Superior temporal gyrus (tissue), 1 donor: ENCODE results near the gene PHC1.

Experiments used
- DNase-seq: peaks from one replicate; pipeline ENCODE4 v3.0.0-alpha.2; 2016; ENCODE audit errors: extremely low spot score

PHC1 gene

DNA sequence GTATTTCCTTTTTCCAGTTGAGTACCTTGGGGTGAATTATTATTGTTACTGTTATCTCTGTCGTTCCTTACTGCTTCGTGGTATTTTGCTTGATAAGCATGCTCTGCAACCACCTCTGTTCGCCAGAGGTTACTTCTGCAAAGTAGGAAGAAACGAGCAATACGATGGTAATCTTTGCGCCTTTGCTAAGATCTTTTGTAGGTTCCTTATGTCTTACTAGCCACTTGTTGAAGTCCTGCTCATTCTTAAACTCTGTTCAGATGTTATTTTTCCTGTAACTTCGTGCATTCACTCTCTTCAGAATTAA, 35.9 kb downstream of the PHC1 start:
- no peak for DNase-seq

DNA sequence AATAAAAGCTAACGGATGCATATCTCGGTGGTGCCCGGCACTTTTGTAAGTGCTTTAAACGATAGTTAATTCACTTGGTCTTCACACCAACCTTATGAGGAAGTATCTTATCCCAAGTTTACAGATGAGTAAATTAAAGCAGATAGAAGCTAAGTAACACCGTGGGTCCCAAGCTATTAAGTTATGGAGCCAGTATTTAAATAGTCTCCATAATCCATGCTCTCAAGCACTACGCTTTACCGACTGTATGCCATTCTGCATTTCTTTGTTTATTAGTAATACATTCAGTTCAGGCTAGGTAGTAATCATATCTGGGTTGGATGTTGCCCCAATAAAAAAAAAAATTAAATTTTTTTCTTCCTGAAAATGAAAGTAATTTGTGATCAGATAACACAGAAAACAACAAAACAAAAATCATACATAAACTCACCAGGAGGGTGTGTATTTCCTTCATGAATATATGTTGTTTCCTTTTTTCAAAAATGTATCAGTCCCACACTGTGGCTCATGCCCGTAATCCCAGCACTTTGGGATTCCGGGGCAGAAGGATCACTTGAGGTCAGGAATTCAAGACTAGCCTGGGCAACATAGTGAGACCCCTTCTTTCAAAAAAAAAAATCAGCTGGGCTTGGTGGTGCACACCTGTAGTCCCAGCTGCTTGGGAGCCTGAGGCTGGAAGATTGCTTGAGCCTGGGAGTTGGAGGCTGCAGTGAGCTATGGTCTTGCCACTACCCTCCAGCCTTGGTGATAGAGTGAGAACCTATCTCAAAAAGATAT, 36.6 kb downstream of the PHC1 start:
- DNase-seq: no peak

DNA sequence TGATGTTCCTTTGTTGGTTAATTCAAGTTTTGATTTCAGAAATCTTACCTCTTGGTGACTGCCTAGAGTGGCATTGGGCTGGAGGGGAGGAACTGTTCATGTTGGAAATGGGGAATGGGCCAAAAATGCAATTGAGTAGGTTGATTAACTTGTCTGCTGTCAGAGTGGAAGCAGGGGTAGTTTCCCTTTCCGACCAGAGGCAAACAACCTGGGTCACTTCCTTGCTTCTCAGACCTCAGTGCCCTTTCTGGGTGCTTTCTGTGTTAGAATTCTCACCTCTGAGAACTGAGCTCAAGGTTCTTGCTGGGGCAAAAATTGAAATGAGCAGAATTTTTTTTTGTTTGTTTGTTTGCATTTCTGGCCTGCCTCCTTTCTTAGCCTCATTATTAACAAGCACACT, 37.4 kb downstream of the PHC1 start:
- no peak for DNase-seq

DNA sequence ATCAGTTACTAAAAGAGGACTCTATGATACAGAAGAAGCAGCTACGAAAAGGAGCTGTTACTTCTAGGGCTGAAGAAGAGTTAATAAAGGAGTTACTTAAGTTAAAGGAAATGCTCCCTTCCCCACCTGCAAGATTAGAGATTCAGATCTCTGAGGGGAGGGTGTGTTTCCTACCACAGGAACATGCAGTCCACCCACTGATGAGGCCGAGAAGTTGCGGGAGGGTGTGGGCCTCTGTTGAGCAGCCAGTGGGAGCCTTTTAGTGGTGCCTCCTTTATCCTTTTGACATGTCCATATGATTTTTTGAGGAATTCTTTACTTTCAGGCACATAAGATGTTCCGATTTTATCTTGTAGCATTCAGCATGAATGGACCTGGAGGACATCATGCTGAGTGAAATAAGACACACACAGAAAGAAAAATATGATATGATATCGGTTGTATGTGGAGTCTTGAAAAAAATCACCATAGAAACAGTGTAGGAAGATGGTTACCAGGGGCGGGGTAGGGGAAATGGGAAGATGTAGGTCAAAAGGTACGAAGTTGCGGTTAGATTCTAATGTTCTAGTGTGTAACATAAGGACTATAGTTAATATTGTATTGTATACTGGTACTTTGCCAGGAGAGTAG, 39.6 kb downstream of the PHC1 start:
- DNase-seq: no peak

DNA sequence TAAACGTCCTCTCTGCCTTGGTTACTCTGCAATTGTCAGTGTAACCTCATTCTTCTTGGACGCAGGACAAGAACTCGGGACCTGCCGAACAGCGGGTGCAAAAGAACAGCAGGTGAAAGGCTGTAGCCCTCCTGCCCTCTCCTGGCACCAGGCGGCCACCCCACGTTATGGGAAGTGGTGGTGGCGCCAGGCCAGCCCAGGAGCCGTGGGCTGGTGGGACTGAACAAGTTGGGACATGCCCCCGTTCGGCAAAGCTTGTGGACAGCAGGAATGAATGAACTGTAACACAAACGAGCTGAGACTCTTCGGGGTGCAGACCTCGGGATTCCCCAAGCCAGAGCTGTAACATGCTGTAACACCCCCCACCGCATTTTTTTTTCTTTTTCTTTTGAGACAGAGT, 41.8 kb downstream of the PHC1 start:
- no peak for DNase-seq

DNA sequence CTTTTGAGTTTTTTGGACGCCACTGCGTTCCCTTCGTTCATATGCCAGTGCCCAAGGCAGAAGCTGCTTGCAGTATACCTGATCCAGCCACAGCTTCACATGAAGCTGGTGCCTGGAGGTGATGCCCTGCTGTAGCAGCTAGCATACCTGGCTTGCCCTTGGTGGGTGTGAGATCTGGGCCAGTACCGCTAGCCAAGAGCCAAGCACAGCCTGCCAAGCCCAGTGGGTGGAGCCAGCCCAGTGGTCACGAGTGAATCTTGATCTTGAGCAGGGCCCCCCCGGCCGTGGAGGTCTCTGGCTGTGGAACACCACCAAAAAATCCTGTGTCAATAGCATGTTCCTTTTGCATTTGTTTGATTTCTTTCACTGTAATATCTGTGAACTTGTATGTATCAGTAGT, 42.5 kb downstream of the PHC1 start:
- no peak for DNase-seq

DNA sequence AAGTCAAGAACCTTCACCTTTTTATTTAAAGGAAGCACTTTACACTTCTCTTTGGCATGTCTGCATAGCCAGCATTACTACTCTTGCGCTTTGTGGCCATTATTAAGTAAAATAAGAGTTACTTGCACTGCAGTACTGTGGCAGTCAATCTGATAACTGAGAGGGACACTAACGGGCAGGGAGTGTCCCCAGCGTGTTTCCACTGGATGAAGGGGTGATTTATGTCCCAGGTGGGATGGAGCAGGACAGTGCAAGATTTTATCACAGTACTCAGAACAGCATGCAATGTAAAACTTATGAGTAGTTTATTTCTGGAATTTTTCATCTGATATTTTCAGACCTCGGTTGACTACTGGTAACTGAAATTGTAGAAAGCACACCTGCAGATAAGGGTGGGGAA, 43.3 kb downstream of the PHC1 start:
- DNase-seq: no peak

DNA sequence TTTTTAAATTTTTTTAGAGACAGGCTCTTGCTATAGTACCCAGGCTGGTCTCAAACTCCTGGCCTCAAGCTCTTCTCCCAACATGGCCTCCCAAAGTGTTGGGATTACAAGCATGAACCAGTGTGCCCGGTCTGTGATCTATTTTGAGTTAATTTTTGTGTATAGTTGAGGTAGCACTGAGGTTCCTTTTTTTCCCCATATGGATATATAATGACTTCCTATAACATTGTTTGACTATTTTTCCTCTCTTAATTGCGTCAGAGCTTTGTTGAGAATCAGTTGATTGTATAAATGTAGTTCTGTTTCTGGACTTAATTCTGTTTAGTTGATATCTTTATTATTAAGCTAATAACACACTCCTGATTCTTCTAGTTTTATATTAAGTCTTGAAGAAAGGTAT, 43.8 kb downstream of the PHC1 start:
- no peak for DNase-seq

DNA sequence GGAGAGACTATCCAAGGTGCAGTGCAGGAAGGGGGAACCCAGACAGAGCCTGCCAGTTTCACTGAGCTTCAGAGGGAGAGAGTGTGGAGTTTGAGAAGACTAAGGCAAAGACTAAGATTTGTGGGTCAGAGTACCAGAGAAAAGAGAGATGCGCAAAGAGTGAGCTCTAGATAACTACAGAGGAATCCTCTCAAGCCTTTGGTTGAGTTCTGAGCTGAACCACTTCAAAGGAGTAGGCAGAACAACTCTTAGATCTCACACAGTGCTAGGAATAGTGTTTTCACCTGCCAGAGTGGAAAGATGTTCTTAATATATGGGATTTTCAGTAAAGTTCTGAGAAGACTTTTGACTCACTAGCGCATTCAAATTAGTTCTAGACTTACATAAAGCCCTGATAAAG, 45.9 kb downstream of the PHC1 start:
- no peak for DNase-seq

DNA sequence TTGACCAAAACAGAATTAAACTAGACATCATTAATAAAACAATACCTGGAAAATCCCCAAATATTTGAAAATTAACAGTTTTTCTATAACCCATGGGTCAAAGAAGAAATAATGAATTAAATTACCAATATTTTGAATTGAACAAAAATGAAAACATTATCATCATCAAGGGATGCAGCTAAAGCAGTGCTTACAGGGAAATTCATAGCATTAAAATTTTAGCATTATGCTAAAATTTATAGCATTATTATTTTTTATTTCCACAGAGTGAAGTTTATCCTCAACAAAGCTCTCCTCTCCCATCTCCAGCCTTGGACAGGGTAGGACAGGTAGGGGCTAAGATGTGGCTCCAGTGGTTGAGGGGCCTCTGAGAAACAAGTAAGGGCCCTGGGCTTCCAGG, 54.5 kb downstream of the PHC1 start:
- DNase-seq: no peak

DNA sequence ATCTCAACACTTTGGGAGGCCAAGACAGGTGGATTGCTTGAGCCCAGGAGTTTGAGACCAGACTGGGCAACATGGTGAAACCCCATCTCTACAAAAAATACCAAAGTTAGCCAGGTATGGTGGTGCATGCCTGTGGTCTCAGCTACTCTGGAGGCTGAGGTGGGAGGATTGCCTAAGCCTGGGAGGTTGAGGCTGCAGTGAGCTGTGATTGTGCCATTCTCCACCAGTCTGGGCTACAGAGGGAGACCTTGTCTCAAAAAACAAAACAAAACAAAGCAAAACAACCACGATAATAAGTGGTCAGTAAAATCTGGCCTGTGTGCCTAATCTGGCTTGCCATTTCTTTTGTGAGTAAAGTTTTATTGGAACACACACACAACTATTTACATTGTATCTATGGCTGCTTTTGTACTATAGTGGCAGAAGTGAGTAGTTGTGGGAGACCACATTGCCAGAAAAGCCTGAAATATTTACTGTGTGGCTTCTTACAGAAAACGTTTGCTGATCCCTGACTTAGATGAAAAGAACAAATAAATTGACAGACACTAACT, 55.6 kb downstream of the PHC1 start:
- DNase-seq: no peak

DNA sequence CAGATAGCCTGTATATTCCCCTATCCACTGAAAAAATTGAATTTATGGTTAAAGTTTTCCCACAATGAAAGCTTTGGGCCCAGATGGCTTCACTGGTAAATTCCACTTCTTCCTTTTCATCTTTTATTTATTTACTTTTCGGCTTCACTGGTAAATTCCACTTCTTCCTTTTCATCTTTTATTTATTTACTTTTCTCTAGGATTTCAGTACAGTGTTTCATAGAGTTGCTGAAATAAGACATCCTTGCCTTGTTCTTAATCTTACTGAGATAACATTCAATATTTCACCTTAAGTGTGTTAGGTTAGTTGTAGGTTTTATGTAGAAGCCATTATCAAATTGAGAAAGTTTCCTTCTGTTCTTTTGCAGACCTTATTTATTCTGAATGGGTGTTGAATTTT, 56.1 kb downstream of the PHC1 start:
- no peak for DNase-seq

DNA sequence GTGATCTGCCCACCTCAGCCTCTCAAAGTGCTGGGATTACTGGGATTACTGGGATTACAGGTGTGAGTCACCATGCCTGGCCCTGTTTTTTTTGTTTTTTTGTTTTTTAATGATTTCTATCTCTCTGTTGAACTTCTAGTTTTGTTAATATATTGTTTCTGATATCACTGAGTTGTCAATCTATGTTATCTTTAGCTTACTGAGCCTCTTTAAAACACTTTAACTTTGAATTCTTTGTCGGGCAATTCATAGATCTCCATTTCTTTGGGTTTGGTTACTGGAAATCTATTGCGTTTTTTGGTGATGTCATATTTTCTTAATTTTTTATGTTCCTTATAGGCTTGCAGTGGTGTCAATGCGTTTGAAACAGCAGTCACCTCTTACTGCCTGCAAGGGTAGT, 65.8 kb downstream of the PHC1 start:
- no peak for DNase-seq

DNA sequence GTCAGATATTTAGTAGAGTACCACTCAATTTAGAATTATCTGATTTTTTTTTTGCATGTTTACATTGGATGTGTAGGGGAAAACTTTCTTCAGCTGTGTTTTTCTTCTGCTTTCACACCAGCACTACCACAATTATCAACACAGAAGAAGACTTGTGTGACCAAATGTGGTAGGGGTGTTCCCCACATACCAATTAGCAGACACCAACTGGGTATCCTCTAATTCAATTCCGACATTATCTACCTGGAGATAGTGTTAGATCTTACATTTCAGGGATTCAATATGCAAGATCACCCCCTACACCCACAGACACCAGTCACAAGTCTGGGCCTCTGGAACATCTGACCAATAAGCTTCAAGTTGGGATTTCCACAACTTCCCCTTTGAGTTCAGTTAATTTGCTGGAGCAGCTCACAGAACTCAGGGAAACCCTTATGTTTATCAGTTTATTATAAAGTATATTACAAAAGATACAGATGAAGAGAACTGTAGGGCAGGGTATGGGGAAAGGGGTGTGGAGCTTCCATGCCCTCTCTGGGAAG, 71.0 kb downstream of the PHC1 start:
- DNase-seq: no peak

DNA sequence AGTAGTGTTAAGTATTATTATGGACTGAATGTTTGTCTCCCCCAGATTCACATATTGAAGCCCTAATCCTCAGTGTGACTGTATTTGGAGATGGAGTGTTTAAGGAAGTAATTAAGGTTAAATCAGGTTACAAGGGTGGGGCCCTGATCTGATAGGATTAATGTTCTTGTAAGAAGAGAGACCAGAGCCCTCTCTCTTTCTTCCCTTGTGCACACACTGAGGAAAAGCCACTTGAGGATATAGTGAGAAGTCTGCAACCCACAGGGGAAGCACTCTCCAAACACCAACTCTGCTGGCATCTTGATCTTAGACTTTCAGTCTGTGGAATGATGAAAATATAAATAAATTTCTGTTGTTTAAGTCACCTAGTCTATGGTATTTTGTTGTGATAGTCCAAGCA, 72.9 kb downstream of the PHC1 start:
- DNase-seq: no peak

DNA sequence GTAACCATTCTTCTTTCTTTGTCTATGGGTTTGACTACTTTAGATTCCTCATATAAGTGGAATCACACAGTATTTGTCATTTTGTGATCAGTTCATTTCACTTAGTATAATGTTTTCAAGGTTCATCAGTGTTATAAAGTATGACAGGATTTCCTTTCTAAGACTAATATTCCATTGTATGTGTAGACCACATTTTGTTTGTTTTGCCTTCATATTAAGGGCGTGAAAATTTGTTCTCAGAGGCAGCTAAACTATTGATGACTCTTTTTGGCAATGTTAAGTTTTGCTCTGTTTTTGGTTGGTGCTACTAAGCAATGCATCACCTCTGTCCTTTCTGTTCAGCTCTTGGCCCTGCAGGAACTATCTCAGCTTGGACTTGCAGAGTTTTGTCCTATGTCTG, 73.4 kb downstream of the PHC1 start:
- no peak for DNase-seq

DNA sequence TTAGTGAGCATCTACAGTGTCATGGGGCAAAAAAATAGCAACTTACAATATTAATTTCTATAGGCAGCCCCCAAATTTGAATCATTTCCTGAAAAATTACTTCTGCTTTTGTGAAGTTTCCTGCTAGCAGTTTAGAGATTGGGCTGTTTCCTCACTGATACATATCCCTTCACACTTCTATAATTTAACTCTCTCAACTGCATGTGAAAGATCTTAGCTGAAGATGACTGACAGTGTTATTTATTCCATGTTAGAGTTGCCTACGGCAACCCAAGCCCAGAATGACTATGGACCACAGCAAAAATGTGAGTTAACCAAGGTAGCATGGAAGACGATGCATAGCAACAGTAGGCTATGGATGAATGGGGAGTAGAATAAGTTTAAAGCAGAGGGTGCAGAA, 75.1 kb downstream of the PHC1 start, which contains the start of gene KLRG1:
Gene KLRG1 (plus strand): TSS at position 134 of the 400 bp plus-strand sequence. CDS start 90 bp downstream, at position 224.
- DNase-seq: no peak
